ENCODE results near the gene KLHL14. TPM values are rescaled to one million over a fixed set of nuclear protein-coding genes. Genes with fewer than 3 reads are reported as not detected.

KLHL14 gene
- total RNA-seq, 1 experiment from 2014 or later: 6.7 TPM

- no peak overlapping the region for H3K27ac ChIP-seq (ENCODE audit: low read length)
- no peaks in the 10 kb centered on the region for H3K27me3 ChIP-seq (ENCODE audit: control insufficient read depth, insufficient read depth, low read length)
- intact Hi-C loops (cut with micrococcal nuclease; ENCODE audit: unreplicated experiment): no loop called here
- no peak overlapping the region for H3K4me3 ChIP-seq (ENCODE audit: low read depth in 2 of 2, low read length in 2 of 2)
- no peaks in the 10 kb centered on the region for H3K36me3 ChIP-seq (ENCODE audit: control insufficient read depth, insufficient read depth, low read length)
- H3K9me3 ChIP-seq (ENCODE audit: control insufficient read depth, insufficient read depth, low read depth, low read length): no peaks in the 10 kb centered on the region
- ATAC-seq (no peak), DNase-seq (ENCODE audit: low read depth, low spot score) (no peak)
- ChIA-PET POLR2A (no interaction called here), CTCF (no interaction called here)
- no peaks in the 10 kb centered on the region for H3K4me1 ChIP-seq (ENCODE audit: control insufficient read depth, insufficient read depth, low read length)
- no TSS peak for BruUV-seq (replicated peaks)
- TF ChIP-seq CTCF (IDR thresholded peaks at IDR 0.05) (no peak), TCF7L2 (IDR thresholded peaks at IDR 0.05; ENCODE audit: low read depth, low read length) (no peak), POLR2AphosphoS5 (IDR thresholded peaks at IDR 0.05; ENCODE audit: low read depth, low read length) (no peak), SIN3A (IDR thresholded peaks at IDR 0.05; ENCODE audit: borderline replicate concordance, insufficient read depth, low read depth, low read length) (no peak), REST (IDR thresholded peaks at IDR 0.05; ENCODE audit: insufficient read depth in 1 of 2, low read depth in 2 of 2, low read length in 1 of 2) (no peak)
- in situ Hi-C loops (cut with HindIII; ENCODE audit: low pct_unique_long_range_greater_than_20kb, low sequenced_read_pairs): no loop called here
Measured at GRCh38 chr18:32688821-32689220, 84.0 kb downstream of the KLHL14 start.

- ChIA-PET CTCF (no interaction called here), POLR2A (no interaction called here)
- in situ Hi-C loops (cut with HindIII; ENCODE audit: low pct_unique_long_range_greater_than_20kb, low sequenced_read_pairs): no loop called here
- no peak for ATAC-seq
- Histone ChIP-seq H3K27me3 (ENCODE audit: control insufficient read depth, insufficient read depth, low read length) (no peaks in the 10 kb centered on the region), H3K9me3 (ENCODE audit: control insufficient read depth, insufficient read depth, low read depth, low read length) (no peaks in the 10 kb centered on the region), H3K36me3 (ENCODE audit: control insufficient read depth, insufficient read depth, low read length) (no peaks in the 10 kb centered on the region), H3K4me1 (ENCODE audit: control insufficient read depth, insufficient read depth, low read length) (no peaks in the 10 kb centered on the region), H3K4me3 (ENCODE audit: low read depth in 2 of 2, low read length in 2 of 2) (no peak overlapping the region), H3K27ac (ENCODE audit: low read length) (no peak overlapping the region)
- no peak for DNase-seq (ENCODE audit: low read depth, low spot score)
- BruUV-seq (replicated peaks): no TSS peak
- TF ChIP-seq CTCF (IDR thresholded peaks at IDR 0.05) (no peak), TCF7L2 (IDR thresholded peaks at IDR 0.05; ENCODE audit: low read depth, low read length) (no peak)
- intact Hi-C loops (cut with micrococcal nuclease; ENCODE audit: unreplicated experiment): no loop called here
Measured at GRCh38 chr18:32684940-32685339, 87.9 kb downstream of the KLHL14 start.

- DNase-seq (ENCODE audit: low read depth, low spot score) (no peak), ATAC-seq (no peak)
- H3K9me3 ChIP-seq (ENCODE audit: control insufficient read depth, insufficient read depth, low read depth, low read length): no peaks in the 10 kb centered on the region
- H3K36me3 ChIP-seq (ENCODE audit: control insufficient read depth, insufficient read depth, low read length): no peaks in the 10 kb centered on the region
- no peak overlapping the region for H3K4me3 ChIP-seq (ENCODE audit: low read depth in 2 of 2, low read length in 2 of 2)
- BruUV-seq (replicated peaks): no TSS peak
- H3K27me3 ChIP-seq (ENCODE audit: control insufficient read depth, insufficient read depth, low read length): no peaks in the 10 kb centered on the region
- POLR2A ChIA-PET: no interaction called here
- no peak overlapping the region for H3K27ac ChIP-seq (ENCODE audit: low read length)
- H3K4me1 ChIP-seq (ENCODE audit: control insufficient read depth, insufficient read depth, low read length): no peaks in the 10 kb centered on the region
- intact Hi-C loops (cut with micrococcal nuclease; ENCODE audit: unreplicated experiment): no loop called here
- in situ Hi-C loops (cut with HindIII; ENCODE audit: low pct_unique_long_range_greater_than_20kb, low sequenced_read_pairs): no loop called here
- TF ChIP-seq CTCF (IDR thresholded peaks at IDR 0.05): no peak
- TF ChIP-seq SIN3A (IDR thresholded peaks at IDR 0.05; ENCODE audit: borderline replicate concordance, insufficient read depth, low read depth, low read length): no peak
- TF ChIP-seq POLR2AphosphoS5 (IDR thresholded peaks at IDR 0.05; ENCODE audit: low read depth, low read length): no peak
- no peak for TF ChIP-seq REST (IDR thresholded peaks at IDR 0.05; ENCODE audit: insufficient read depth in 1 of 2, low read depth in 2 of 2, low read length in 1 of 2)
- TF ChIP-seq TCF7L2 (IDR thresholded peaks at IDR 0.05; ENCODE audit: low read depth, low read length): no peak
- CTCF ChIA-PET: interaction anchor here (0.7 kb wide), 1 partner anchor 17 kb away, joined by 4 read pairs; no protein-coding TSS in a partner anchor
Measured at GRCh38 chr18:32684096-32684495, 88.7 kb downstream of the KLHL14 start.
